CD4-positive, alpha-beta T cell treated with Interleukin-17A for 4 hours (primary cell): Measurements from ENCODE around the gene CASTOR1.
A peak's percentile ranks its signal among the peaks of the same experiment; 100 is the strongest.

Experiments
- DNase-seq: peaks from one replicate; pipeline ENCODE4 v3.0.0-alpha.2; 2020; ENCODE audit warnings: mixed read lengths

The CASTOR1 gene

GRCh38 chr22:30284172-30284571 lies 5.1 kb downstream of the CASTOR1 start:
- no peak for DNase-seq

GRCh38 chr22:30283342-30283741 lies 6.0 kb downstream of the CASTOR1 start:
- DNase-seq, result no peak

DNA sequence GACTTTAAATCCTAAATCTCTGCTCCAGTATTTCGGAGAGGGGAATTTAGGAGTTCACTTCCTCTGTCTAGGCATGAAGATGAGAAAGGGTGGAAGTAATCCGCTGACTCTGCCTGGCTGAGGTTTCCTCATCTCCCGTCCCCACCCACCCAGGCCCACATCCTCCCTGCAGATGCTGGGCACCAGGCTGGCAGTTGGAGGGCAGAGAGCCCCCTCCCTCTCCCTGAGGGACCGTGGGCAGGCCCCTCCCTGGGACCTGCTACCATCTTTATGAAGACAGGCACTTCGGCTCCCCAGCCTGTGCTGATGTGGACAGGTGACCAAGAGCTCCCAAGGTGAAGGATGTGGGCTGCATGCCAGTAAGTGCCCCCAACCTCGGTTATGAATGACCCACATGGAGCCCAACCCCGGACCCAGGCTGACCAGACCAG lies 6.7 kb downstream of the CASTOR1 start:
- no peak for DNase-seq

- DNase-seq, result no peak
These were observed 8.8 kb downstream of the CASTOR1 start for GRCh38 chr22:30280505-30280904.

GRCh38 chr22:30279932-30280331 lies 9.4 kb downstream of the CASTOR1 start:
- DNase-seq, result no peak

GRCh38 chr22:30279046-30279788 lies 10.1 kb downstream of the CASTOR1 start:
- peak; percentile 20 for DNase-seq

DNA sequence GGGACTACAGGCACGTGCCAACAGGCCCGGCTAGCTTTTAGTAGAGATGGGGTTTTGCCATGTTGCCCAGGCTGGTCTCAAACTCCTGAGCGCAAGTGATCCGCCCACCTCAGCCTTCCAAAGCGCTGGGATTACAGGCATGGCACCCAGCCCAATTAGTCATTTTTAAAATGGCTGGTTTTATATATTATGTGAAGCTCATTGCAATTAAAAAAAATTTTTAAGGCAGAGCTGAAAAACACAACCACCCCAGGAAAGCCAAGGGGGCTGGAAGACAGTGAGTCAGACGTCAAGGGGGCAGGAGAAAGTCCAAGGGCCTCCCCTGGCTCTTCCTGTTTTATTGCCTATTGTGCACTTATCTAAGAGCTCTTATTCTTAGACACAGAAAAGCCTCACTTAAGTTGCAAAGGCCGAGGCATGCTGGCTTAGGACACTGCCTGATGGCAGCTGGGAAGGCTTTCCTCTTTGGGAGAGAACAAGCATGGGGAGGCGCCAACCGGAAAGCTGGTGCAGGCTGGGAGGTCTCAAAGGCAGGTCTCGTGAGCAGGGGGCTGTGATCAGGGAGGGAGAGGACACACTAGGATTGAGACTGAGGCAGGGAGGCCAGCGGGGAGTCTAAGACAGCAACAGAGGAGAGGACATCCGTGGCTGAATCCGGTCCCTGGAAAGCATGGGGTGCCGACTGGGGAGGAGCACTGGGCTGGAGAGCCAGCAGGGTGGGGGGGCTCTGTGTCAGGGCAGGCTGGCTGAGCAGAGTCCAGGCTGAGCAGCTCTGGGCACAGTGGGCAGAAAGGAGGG lies 11.6 kb downstream of the CASTOR1 start:
- no peak for DNase-seq

- DNase-seq, result peak; percentile 21
These were observed 13.3 kb downstream of the CASTOR1 start for GRCh38 chr22:30276039-30276438.

GRCh38 chr22:30275625-30276024 lies 13.7 kb downstream of the CASTOR1 start:
- DNase-seq, result peak; percentile 50

DNA sequence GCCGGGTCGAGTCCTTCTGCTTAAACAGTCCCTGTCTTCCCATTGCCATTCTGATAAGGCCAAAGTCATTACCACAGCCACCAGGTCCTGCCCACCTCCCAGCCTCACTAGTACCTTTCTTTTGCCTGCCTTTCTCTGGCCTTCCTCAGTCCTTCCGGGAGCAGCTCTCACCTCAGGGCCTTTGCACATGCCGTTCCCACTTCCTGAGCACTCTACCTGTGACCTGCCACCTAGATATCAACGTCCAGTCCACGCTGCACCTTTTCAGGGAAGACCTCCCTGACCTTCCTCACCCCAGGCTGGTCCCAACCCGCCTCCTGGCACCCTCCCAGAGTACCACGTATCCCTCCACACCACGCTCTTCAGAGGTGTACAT lies 14.9 kb downstream of the CASTOR1 start:
- DNase-seq, result no peak

DNA sequence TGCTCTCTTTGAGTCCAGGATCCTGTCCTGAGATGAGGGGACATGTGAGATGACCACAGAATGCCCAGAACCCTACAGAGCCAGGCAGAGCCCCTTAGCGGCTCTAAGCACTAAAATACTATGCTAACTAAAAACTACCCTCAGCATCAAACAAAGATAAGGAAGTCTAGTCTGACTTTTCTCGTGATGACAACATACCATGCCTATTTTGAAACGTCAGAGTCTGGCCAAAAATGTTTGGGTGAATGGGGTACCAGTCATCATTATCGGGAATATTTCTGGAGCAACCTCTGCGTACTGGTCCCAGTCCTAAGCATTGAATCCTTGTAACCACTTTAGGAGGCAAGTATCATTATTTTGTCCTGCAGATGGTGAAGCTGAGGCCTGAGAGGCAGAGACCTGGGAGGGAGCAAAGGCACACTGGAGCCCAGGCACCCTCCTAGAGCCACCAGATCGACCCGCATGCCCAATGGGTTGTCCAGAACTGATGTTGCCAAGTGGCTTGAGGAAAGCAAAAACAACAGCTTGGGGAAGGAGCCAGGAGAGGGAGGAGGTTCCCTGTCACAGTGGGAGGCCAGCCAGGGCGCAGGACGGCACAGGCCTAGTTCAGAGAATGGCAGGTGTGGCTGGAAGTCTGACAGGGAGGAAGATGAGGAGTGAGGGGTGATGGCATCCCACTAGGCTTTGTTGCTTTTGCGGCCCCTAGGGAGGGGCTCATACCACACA lies 15.4 kb downstream of the CASTOR1 start:
- DNase-seq, result no peak

DNA sequence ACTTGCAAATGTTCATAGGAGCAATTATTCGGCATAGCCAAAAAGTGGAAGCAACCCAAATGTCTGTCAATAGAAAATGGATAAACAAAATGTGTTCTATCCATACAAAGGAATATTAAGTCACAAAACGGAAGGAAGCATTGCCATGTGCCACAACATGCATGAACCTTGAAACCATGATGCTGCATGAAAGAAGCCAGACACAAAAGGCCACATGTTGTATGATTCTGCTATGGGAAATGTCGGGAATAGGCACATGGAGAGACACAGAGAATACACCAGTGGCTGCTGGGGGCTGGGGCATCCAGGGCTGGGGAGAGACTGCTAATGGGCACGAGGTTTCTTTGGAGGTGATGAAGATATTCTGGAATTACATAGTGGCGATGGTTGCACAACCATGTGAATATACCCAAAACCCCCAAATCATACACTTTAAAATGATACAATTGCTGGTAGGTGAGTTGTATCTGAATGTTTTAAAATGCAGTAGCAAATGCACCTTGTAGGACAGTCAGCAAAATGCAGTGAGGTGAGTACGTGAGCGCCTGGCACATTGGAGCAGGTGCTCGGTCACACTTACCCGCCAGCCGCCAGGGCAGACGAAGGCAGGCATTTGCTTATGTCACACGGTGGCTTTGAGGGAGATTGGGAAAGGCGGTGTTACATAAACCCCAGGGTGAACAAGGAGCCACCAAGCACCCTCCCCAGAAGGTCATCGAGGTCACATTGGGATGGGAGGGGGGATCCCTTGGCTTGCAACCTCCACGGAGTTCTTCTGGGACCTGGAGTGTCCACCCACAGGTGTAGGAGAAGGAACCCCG lies 16.3 kb downstream of the CASTOR1 start:
- no peak for DNase-seq

GRCh38 chr22:30270832-30271231 lies 18.5 kb downstream of the CASTOR1 start:
- no peak for DNase-seq

DNA sequence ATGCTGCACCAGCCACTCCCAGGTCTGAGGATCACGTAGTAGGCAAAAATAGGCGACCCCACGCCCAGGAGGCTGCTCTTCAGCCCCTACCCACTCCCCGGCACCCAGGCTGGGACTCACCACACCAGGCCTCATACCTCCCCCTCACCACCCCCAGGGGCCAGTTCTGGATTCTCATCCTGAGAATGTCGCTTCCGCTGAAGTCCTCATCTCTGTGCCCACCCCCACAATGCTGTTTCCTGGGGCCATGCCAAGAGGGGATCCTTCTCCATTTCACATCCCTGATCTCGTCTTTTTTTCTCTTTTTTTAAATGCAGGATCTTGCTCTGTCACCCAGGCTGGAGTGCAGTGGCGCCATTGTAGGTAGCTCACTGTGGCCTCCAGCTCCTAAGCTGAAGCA lies 21.0 kb downstream of the CASTOR1 start:
- no peak for DNase-seq

GRCh38 chr22:30267382-30268302 lies 21.7 kb downstream of the CASTOR1 start:
- peak; percentile 57 for DNase-seq

DNA sequence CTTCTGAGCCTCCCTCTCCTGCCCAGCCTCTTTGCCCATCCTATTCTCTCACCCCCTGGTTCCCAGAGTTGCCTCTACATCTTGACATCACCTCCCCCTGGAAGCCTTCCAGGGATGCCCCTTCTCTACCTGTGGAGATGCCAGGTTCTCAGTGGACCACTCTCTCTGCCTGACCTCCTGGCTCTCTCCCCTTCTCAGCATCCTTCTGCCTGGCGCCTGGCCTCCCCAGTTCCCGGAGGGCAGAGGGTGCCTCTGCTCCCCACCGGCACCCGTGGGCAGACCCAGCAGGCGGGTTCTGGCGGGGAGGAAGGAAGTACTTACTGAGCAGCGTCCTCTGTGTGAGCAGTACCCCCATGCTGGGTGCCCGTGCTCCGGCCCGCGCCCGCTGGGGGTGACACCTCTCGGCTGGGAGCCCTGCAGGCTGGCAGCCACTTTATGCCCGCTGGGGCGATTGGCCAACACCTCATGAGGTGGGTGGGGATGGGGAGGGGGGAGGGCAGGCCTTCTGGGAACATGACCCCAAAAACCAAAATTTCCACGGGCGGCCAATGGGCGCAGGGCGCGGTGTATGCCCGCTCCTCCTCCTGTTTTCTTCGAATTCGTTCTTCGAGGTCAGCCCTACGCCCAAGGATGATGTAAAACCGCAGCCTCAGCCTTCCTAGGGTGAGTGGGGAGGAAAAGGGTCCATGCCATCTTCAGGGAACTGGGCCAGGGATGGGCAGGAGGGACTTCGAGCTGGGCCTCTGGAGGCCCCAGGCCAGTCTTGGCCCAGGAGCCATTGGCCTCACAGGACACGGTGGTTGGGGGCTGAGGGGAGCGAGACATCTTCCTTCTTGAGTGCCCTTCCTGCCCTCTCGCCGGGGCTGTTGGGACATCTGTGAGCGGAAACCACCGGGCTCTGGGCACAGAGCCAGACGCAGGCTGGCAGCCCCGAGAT lies 22.6 kb downstream of the CASTOR1 start, which contains the start of gene OSM:
OSM (minus strand) TSS at position 407 of the 937 bp plus-strand sequence; CDS start at position 355, 52 bp downstream.
- DNase-seq, result peak; percentile 77

DNA sequence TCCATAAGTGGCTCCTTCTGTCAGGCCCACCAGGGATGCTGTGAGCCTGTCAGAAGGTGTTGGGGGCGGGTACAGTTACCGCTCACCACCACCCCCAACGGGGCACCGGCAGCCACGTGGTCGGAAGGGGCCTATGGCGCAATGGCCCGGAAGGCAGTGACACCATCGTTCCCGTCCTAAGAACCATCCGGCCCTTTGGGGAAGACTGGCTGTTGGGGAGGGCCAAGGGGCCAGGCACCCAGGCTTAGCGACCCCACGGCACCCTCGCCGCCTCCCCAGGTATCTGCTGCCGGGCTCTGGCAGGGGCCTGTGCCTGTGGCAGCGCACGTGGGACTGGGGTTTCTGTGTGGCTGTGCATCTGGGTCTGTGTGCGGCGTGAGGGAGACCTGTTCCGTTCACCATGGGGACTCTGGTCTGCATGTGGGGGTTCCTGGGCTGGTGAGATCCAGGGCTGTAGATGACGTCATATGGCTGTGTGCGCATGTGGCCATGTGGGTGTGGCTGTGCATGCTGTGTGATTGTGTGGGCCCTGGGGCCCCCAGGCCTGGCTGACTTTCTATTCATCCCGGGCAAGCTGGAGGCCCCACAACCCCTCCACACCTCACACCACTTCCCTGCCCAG lies 23.4 kb downstream of the CASTOR1 start:
- DNase-seq, result peak; percentile 82

- no peak for DNase-seq
These were observed 24.1 kb downstream of the CASTOR1 start for GRCh38 chr22:30265131-30265720.

GRCh38 chr22:30263883-30264282 lies 25.4 kb downstream of the CASTOR1 start:
- DNase-seq, result no peak
